Subcutaneous abdominal adipose tissue (tissue), 5 donors: Measurements from ENCODE around the gene PAPOLB.

Source experiments
- H3K27ac ChIP-seq: one replicate; pipeline ENCODE4 v1.7.0; 2013; ENCODE audit warnings: low read depth, mild to moderate bottlenecking, inconsistent platforms, low read length, moderate library complexity
- H3K27me3 ChIP-seq, 5 donors: one replicate each; pipeline ENCODE4 v1.7.0; 2013; ENCODE audit warnings: low read length in 5 of 5, inconsistent platforms in 1 of 5; ENCODE audit not compliant: control insufficient read depth in 5 of 5, insufficient read depth in 4 of 5
- H3K36me3 ChIP-seq, 5 donors: one replicate each; pipeline ENCODE4 v1.7.0; 2013; ENCODE audit warnings: low read length in 5 of 5; ENCODE audit not compliant: control insufficient read depth in 5 of 5, insufficient read depth in 5 of 5
- H3K4me1 ChIP-seq, 5 donors: one replicate each; pipeline ENCODE4 v1.7.0; 2013; ENCODE audit warnings: low read length in 5 of 5, mild to moderate bottlenecking in 3 of 5, moderate library complexity in 1 of 5; ENCODE audit not compliant: control insufficient read depth in 5 of 5, insufficient read depth in 5 of 5
- H3K4me3 ChIP-seq, 5 donors: one replicate each; pipeline ENCODE4 v1.7.0; 2013; ENCODE audit warnings: low read length in 5 of 5, low read depth in 1 of 5
- H3K9ac ChIP-seq, 5 donors: one replicate each; pipeline ENCODE4 v1.7.0; 2013; ENCODE audit warnings: low read length in 5 of 5, mild to moderate bottlenecking in 4 of 5, moderate library complexity in 3 of 5
- H3K9me3 ChIP-seq, 5 donors: one replicate each; pipeline ENCODE4 v1.7.0; 2013; ENCODE audit warnings: low read length in 5 of 5; ENCODE audit not compliant: control insufficient read depth in 5 of 5
- donor health status: healthy.
- donor health status: healthy.
- donor health status: healthy.
- donor health status: healthy.
- donor health status: healthy.

The PAPOLB gene

GRCh38 chr7:4866528-4867496, 5.0 kb upstream of the PAPOLB start:
- H3K27me3 ChIP-seq = peaks cover 0 to 4% (median 4%) of the 10 kb centered on the region in 5 donors
- no peak overlapping the region for H3K9ac ChIP-seq
- peaks cover 0 to 4% (median 3%) of the 10 kb centered on the region in 5 donors for H3K9me3 ChIP-seq
- no peak overlapping the region for H3K27ac ChIP-seq
- no peaks in the 10 kb centered on the region for H3K36me3 ChIP-seq
- peaks cover 0 to 8% (median 0%) of the 10 kb centered on the region in 5 donors for H3K4me1 ChIP-seq
- H3K4me3 ChIP-seq = no peak overlapping the region

GRCh38 chr7:4862156-4862555, 326 bp upstream of the PAPOLB start:
- Histone ChIP-seq H3K4me3 (peak overlapping the region in 3 of 5 donors; percentile 34 to 58 (median 45)), H3K9me3 (peaks cover 0 to 2% (median 0%) of the 10 kb centered on the region in 5 donors), H3K36me3 (no peaks in the 10 kb centered on the region), H3K27me3 (peaks cover 0 to 7% (median 4%) of the 10 kb centered on the region in 5 donors), H3K27ac (no peak overlapping the region), H3K9ac (no peak overlapping the region), H3K4me1 (peaks cover 0 to 10% (median 0%) of the 10 kb centered on the region in 5 donors)

- Histone ChIP-seq H3K9me3 (peaks cover 0 to 2% (median 0%) of the 10 kb centered on the region in 5 donors), H3K27ac (no peak overlapping the region)
Measured at GRCh38 chr7:4861227-4861626, 603 bp downstream of the PAPOLB start.

GRCh38 chr7:4857189-4857588, 4.6 kb downstream of the PAPOLB start:
- Histone ChIP-seq H3K27me3 (peaks cover 0 to 6% (median 1%) of the 10 kb centered on the region in 5 donors), H3K9me3 (peaks cover 0 to 2% (median 0%) of the 10 kb centered on the region in 5 donors), H3K4me1 (peaks cover 0 to 7% (median 0%) of the 10 kb centered on the region in 5 donors), H3K36me3 (no peaks in the 10 kb centered on the region), H3K9ac (no peak overlapping the region), H3K4me3 (no peak overlapping the region), H3K27ac (no peak overlapping the region)

More at GRCh38 chr7:4861227-4861626, 603 bp downstream of the PAPOLB start:
- H3K27me3 ChIP-seq = peaks cover 0 to 7% (median 4%) of the 10 kb centered on the region in 5 donors
- H3K9ac ChIP-seq = no peak overlapping the region
- H3K4me3 ChIP-seq = peak overlapping the region in 2 of 5 donors; percentile 45 to 58
- peaks cover 0 to 8% (median 0%) of the 10 kb centered on the region in 5 donors for H3K4me1 ChIP-seq
- no peaks in the 10 kb centered on the region for H3K36me3 ChIP-seq

GRCh38 chr7:4856336-4857057, 5.3 kb downstream of the PAPOLB start:
- H3K4me3 ChIP-seq = no peak overlapping the region
- H3K9ac ChIP-seq = no peak overlapping the region

GRCh38 chr7:4854916-4855315, 6.9 kb downstream of the PAPOLB start:
- Histone ChIP-seq H3K27me3 (no peaks in the 10 kb centered on the region), H3K36me3 (no peaks in the 10 kb centered on the region), H3K27ac (no peak overlapping the region), H3K9ac (no peak overlapping the region), H3K4me3 (no peak overlapping the region), H3K4me1 (no peaks in the 10 kb centered on the region), H3K9me3 (peaks cover 2 to 8% (median 5%) of the 10 kb centered on the region in 5 donors)

More at GRCh38 chr7:4856336-4857057, 5.3 kb downstream of the PAPOLB start:
- H3K4me1 ChIP-seq = peaks cover 0 to under 1% (median 0%) of the 10 kb centered on the region in 5 donors
- H3K36me3 ChIP-seq = no peaks in the 10 kb centered on the region
- peaks cover 0 to 3% (median 1%) of the 10 kb centered on the region in 5 donors for H3K9me3 ChIP-seq
- no peak overlapping the region for H3K27ac ChIP-seq
- peaks cover 0 to 3% (median 0%) of the 10 kb centered on the region in 5 donors for H3K27me3 ChIP-seq

GRCh38 chr7:4851459-4852422, 10.1 kb downstream of the PAPOLB start:
- Histone ChIP-seq H3K9ac (no peak overlapping the region), H3K4me3 (no peak overlapping the region), H3K9me3 (peaks cover 0 to 8% (median 5%) of the 10 kb centered on the region in 5 donors), H3K4me1 (no peaks in the 10 kb centered on the region), H3K27ac (no peak overlapping the region), H3K27me3 (no peaks in the 10 kb centered on the region), H3K36me3 (no peaks in the 10 kb centered on the region)

GRCh38 chr7:4850262-4850795, 11.5 kb downstream of the PAPOLB start:
- H3K4me1 ChIP-seq = no peaks in the 10 kb centered on the region
- H3K27ac ChIP-seq = no peak overlapping the region
- no peak overlapping the region for H3K4me3 ChIP-seq
- H3K27me3 ChIP-seq = no peaks in the 10 kb centered on the region
- H3K9me3 ChIP-seq = peaks cover 0 to 8% (median 5%) of the 10 kb centered on the region in 5 donors
- no peak overlapping the region for H3K9ac ChIP-seq
- no peaks in the 10 kb centered on the region for H3K36me3 ChIP-seq

GRCh38 chr7:4849390-4849789, 12.4 kb downstream of the PAPOLB start:
- no peak overlapping the region for H3K9ac ChIP-seq
- H3K36me3 ChIP-seq = no peaks in the 10 kb centered on the region
- no peaks in the 10 kb centered on the region for H3K4me1 ChIP-seq
- no peak overlapping the region for H3K27ac ChIP-seq
- H3K27me3 ChIP-seq = no peaks in the 10 kb centered on the region
- no peak overlapping the region for H3K4me3 ChIP-seq
- peaks cover 0 to 8% (median 5%) of the 10 kb centered on the region in 5 donors for H3K9me3 ChIP-seq
